GM19452 (cell line): ENCODE results near the gene RYR2.
"Not testable (repeated sequence)": the region's sequence is repeated elsewhere in the genome, so short reads cannot be mapped to it uniquely, and the experiment has no call there.

ENCODE experiments used
- ATAC-seq: cut with Tn5 transposase; IDR thresholded peaks from one replicate; pipeline ENCODE4 v1.9.1; 2021; ENCODE audit not compliant: unreplicated experiment

Gene RYR2

GRCh38 chr1:237244778-237245177 is 202.8 kb downstream of the RYR2 start:
- ATAC-seq: no peak

GRCh38 chr1:237247442-237247841 is 205.5 kb downstream of the RYR2 start:
- no peak for ATAC-seq

GRCh38 chr1:237249120-237249519 is 207.1 kb downstream of the RYR2 start:
- ATAC-seq: no peak

- ATAC-seq: no peak
Observed at GRCh38 chr1:237250055-237250454, 208.1 kb downstream of the RYR2 start.

GRCh38 chr1:237255071-237255470 is 213.1 kb downstream of the RYR2 start:
- no peak for ATAC-seq

GRCh38 chr1:237258871-237259270 is 216.9 kb downstream of the RYR2 start:
- ATAC-seq: no peak

- ATAC-seq: no peak
Observed at GRCh38 chr1:237261198-237261597, 219.2 kb downstream of the RYR2 start.

- no peak for ATAC-seq
Observed at GRCh38 chr1:237267743-237268142, 225.8 kb downstream of the RYR2 start.

- ATAC-seq: no peak
Observed at GRCh38 chr1:237269938-237270337, 228.0 kb downstream of the RYR2 start.

- ATAC-seq: no peak
Observed at GRCh38 chr1:237270353-237270752, 228.4 kb downstream of the RYR2 start.

GRCh38 chr1:237277994-237278393 is 236.0 kb downstream of the RYR2 start:
- ATAC-seq: not testable (repeated sequence)

- ATAC-seq: no peak
Observed at GRCh38 chr1:237279629-237280028, 237.6 kb downstream of the RYR2 start.

GRCh38 chr1:237281481-237281880 is 239.5 kb downstream of the RYR2 start:
- no peak for ATAC-seq

- no peak for ATAC-seq
Observed at GRCh38 chr1:237282208-237282783, 240.3 kb downstream of the RYR2 start.

- ATAC-seq: no peak
Observed at GRCh38 chr1:237287876-237288521, 246.0 kb downstream of the RYR2 start.

GRCh38 chr1:237293804-237294203 is 251.8 kb downstream of the RYR2 start:
- ATAC-seq: no peak

- ATAC-seq: no peak
Observed at GRCh38 chr1:237296861-237297260, 254.9 kb downstream of the RYR2 start.

- ATAC-seq: no peak
Observed at GRCh38 chr1:237300642-237301041, 258.7 kb downstream of the RYR2 start.

GRCh38 chr1:237303929-237304328 is 261.9 kb downstream of the RYR2 start:
- no peak for ATAC-seq

- ATAC-seq: no peak
Observed at GRCh38 chr1:237306726-237307125, 264.7 kb downstream of the RYR2 start.

- no peak for ATAC-seq
Observed at GRCh38 chr1:237309595-237310118, 267.7 kb downstream of the RYR2 start.

- no peak for ATAC-seq
Observed at GRCh38 chr1:237316352-237316751, 274.4 kb downstream of the RYR2 start.

GRCh38 chr1:237318748-237319147 is 276.8 kb downstream of the RYR2 start:
- no peak for ATAC-seq
